Measurements from ENCODE around the gene PRODH.
"Not testable (repeated sequence)": the region's sequence is repeated elsewhere in the genome, so short reads cannot be mapped to it uniquely, and the experiment has no call there.

The PRODH gene

DNA sequence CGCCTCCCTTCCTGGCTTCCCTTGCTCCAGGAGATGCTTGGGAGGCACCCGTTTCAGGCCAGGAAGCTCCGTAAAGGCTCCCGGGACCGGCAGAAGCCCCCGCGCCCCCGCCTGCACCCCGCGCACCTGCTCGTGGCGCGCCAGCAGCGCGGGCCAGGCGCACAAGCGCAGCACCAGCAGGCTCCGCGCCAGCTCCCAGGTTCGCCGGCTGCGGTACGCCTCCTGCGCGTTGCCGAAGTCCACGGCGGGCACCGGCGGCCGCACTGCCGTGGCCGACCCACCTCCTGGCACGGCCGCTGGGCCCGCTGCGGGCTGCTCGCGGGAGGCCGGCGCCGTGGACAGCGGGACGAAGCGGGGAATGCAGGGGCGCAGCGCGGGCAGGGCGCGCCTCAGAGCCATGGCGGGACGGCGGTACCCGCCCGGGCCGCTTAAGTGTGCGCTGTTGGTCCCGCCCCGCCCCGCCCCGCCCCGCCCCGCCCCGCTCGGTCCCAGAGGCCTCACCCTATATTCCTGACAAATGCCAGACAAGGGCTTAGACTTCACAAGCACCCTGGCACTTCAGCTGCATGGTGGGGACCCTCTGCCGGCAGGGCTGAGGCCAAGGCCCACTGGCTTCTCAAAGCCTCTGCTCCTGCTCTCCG lies at the start of gene PRODH:
Gene PRODH (minus strand): TSS at position 405 of the 641 bp plus-strand sequence. CDS start 6 bp downstream, at position 399.
- no peak for DNase-seq

DNA sequence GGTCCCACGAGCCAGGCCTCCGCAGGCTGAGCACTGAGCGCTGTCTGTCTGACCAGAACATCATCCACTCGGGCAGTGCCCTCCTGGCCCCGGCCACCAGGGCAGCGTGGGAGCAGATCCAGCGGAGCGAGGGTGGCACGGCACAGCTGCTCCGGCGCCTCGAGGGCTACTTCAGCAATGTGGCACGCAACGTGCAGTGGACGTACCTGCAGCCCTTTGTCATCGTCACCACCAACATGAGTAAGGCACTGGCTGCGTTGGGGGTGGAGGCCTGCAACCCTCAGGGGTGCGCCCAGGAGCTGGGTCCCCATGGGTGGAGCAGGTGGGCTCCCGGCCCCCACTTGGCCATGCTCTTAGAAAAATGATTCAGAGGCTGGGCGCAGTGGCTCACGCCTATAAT lies 49.7 kb upstream of the PRODH start:
- DNase-seq, result no peak

DNA sequence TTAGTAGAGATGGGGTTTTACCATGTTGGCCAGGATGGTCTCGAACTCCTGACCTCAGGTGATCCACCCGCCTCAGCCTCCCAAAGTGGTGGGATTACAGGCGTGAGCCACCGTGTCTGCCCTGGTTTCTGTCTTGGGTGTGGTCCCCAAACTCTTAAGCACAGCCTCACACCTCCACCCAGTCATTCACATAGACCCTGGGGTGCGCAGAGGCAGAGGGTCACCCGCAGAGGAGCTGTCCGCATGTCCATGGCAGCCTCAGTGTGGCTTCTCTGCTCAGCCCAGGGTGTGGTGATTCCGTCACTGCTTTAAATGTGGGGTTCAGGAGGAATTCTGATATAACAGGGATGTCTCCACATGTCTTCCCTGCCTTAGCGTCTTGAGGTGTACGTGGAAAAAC lies 48.5 kb upstream of the PRODH start:
- DNase-seq, result no peak

- no peak for DNase-seq
These were observed 47.1 kb upstream of the PRODH start for GRCh38 chr22:18983120-18983651.

- no peak for DNase-seq
These were observed 44.7 kb upstream of the PRODH start for GRCh38 chr22:18980829-18981228.

DNA sequence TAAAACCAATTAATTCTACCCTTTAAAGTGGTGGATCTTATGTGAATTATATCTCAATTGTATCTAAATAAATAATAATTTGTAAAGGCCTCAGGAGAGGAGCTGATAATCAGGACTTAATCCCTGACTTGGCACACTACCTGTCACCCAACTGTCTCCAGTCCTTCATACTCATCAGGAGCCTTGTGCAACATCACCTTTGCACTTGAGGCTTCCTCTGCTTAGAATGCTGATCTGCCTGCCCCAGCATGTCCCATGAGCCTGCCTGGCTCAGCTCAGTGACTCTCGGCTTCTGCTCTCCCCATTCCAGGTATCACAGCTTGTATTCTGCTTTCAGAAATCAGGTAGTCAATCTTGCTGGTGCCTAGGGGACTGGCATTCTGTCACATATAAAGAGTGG lies 43.9 kb upstream of the PRODH start:
- no peak for DNase-seq

DNA sequence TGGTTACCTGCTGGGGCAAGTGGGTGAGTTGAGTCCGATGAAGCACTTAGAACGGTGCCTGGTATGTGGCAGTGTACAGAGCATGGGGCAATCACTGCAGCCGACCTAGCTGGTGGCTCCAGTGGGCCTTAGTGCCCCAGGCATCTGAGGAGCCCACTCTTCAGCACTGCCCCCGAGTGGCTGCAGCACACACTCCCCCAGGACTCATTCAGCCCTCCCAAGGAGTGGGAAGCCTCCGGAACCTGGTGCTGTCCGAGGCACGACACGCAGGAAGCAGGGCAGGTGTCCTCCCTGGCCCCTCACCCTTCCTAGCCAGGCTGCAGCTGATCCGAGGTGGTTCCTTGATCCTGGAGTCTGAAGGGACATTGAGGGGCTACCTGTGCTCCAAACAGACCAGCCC lies 42.4 kb upstream of the PRODH start:
- no peak for DNase-seq

GRCh38 chr22:18977824-18978425 lies 41.8 kb upstream of the PRODH start:
- DNase-seq, result no peak

- no peak for DNase-seq
These were observed 40.2 kb upstream of the PRODH start for GRCh38 chr22:18976197-18976751.

DNA sequence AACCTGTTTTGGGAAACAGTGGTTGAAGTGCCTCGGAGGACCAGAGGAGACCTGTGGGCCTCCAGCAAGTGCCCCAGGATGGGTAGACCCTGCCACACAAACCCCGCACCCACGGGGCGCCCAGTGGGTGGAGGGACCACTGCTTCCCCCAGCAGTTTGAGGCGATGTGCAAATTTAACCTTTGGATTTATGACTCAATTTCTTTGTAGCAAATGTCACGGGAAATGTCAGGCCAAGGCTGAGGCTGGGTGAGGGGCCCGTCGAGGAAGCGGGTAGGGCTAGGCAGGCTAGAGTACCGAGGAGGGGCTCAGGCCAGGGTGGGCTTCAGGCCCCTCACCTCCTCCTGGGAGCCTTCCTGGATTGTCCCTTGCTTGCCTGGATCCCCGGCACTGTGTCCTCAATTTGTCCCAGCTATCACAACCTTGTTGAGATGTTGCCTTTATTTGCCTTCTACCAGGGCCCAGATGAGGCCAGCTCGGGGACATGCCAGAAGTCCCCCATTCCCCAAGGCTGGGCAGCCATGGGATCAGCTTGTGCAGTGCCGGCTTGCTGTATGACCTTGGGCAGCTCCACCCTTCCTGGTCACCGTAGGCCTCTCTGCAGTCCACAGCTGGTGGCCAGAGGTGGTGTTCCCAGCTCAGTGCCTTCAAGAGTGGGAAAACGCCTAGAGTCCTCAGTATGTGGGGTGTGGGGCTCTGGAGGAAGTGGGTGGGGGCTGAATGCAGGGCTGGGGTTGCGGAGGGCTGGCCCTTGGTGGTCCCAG lies 39.5 kb upstream of the PRODH start:
- no peak for DNase-seq

- DNase-seq, result no peak
These were observed 38.5 kb upstream of the PRODH start for GRCh38 chr22:18974477-18975180.

DNA sequence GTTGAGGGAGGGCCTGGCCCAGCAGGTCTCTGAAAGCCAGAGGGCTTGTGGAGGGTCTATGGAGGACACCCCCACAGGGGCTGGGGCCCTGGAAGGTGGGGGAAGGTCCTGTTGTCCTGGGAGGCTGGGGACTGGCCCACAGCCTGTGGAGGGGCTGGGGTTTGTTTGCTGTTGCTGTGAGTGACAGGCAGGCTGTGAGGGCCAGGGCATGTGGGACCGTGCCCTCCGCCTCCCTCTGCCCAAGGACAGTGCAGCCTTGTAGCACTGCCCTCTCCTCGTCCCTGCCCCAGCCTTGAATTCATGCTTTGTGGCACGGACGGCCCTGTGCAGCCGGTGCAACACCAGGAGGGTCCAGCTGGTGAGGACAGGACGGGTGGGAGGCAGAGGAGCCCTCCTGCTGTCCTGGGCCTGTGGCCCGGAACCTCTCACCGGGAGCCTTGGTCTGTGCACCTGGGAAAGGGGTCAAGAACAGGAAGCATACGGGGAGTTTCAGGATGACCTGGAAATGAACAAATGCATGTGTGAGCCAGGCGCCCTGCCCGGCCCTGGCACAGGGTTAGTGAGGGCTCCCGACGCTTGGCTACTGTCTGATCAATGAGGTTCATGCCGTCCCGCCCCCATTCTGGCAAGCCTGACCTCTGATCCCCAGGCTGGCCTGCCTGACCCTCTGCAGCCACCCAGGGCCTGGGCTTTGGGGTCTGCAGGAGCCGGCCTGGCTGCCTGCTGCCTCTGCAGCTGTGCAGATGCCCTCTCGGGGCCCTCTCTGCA lies 37.4 kb upstream of the PRODH start:
- no peak for DNase-seq

- DNase-seq, result not testable (repeated sequence)
These were observed 36.5 kb upstream of the PRODH start for GRCh38 chr22:18972591-18972990.

DNA sequence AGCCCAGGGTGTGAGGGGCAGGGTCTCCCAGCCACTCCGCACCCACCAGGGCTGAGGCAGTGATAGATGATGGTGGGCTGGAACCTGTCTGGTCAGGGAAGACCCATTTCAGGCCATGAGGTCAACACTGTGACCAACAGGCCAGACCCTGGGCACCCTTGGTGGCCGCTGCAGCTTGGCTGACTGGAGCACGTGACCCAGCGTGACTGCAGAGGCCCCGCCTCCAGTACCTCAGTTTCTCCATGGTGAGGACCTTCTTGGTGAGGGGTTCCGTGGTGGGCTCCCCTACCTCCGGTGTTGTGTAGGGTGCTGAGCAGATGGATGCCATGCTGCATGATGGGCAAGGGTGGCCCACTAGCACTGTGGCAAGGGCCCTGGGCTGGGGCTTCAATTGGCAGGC lies 35.9 kb upstream of the PRODH start:
- DNase-seq, result not testable (repeated sequence)

- no peak for DNase-seq
These were observed 35.2 kb upstream of the PRODH start for GRCh38 chr22:18971321-18971751.

GRCh38 chr22:18970948-18971315 lies 34.8 kb upstream of the PRODH start:
- no peak for DNase-seq

- DNase-seq, result no peak
These were observed 34.3 kb upstream of the PRODH start for GRCh38 chr22:18970176-18970947.

DNA sequence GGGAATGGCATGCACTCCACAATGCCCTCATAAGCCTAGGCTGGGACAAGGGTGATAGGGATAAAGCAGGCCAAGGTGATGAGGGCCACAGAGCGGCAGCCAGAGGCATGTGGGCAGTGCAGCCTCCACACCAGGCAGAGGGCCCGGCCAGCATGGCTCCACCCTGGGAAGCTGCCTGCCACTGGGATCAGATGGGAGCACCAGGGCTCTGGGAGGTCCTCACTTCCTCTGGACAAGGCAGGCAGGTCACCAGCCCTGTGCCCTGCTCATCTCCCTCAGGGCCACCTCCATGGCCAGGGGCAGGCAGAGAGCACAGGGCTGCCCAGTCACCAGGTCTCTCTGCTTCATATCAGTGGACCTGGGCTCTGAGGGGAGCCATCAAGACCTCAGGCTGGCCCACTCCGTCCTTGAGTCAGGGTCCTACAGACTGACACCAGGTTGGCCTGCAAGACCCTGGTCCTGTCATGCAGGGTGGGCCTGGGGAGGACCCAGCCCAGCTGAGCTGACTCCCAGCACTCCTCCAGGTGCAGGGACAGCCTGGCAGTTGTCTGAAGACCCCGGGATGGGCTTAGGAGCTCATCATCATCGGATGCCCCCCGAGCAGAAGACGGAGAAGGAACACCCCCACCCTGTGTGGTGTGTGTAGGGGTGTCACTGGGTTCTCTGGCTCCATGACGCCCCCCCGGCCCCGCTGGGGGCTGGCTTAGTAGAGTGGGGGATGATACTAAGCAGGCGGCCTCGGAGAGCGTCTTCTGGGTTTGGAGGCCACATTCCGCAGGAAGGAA lies 33.3 kb upstream of the PRODH start:
- DNase-seq, result not testable (repeated sequence)

GRCh38 chr22:18968011-18968749 lies 32.1 kb upstream of the PRODH start:
- no peak for DNase-seq

All from HCEC 1CT (cell line).